ENCODE data around the gene GLP1R.

Gene GLP1R

GRCh38 chr6:39053854-39054576 is 5.4 kb downstream of the GLP1R start:
- no peak for ATAC-seq
- peaks cover 23% of the 10 kb centered on the region for H3K27me3 Mint-ChIP-seq

GRCh38 chr6:39054577-39055142 is 6.1 kb downstream of the GLP1R start:
- peaks cover 16% of the 10 kb centered on the region for H3K27me3 Mint-ChIP-seq
- no peaks in the 10 kb centered on the region for H3K9me3 Mint-ChIP-seq
- H3K4me3 Mint-ChIP-seq = no peak overlapping the region
- peaks cover 6% of the 10 kb centered on the region for H3K36me3 Mint-ChIP-seq (ENCODE audit: low read depth)
- no peak overlapping the region for H3K27ac Mint-ChIP-seq
- peaks cover 25% of the 10 kb centered on the region for H3K4me1 Mint-ChIP-seq
- DNase-seq = no peak
- ATAC-seq = no peak

More at GRCh38 chr6:39053854-39054576, 5.4 kb downstream of the GLP1R start:
- no peak for DNase-seq
- no peak overlapping the region for H3K27ac Mint-ChIP-seq
- no peaks in the 10 kb centered on the region for H3K9me3 Mint-ChIP-seq
- H3K4me1 Mint-ChIP-seq = peaks cover 28% of the 10 kb centered on the region
- no peak overlapping the region for H3K4me3 Mint-ChIP-seq
- peaks cover 5% of the 10 kb centered on the region for H3K36me3 Mint-ChIP-seq (ENCODE audit: low read depth)

GRCh38 chr6:39055661-39056060 is 7.1 kb downstream of the GLP1R start:
- DNase-seq (no peak), ATAC-seq (no peak)
- Mint-ChIP-seq H3K27ac (no peak overlapping the region), H3K27me3 (peaks cover 15% of the 10 kb centered on the region), H3K36me3 (ENCODE audit: low read depth) (peaks cover 6% of the 10 kb centered on the region), H3K4me1 (peaks cover 15% of the 10 kb centered on the region), H3K4me3 (no peak overlapping the region), H3K9me3 (no peaks in the 10 kb centered on the region)

- peaks cover 6% of the 10 kb centered on the region for H3K36me3 Mint-ChIP-seq (ENCODE audit: low read depth)
- H3K4me1 Mint-ChIP-seq = peaks cover 9% of the 10 kb centered on the region
- no peak overlapping the region for H3K4me3 Mint-ChIP-seq
- no peak overlapping the region for H3K27ac Mint-ChIP-seq
- H3K9me3 Mint-ChIP-seq = no peaks in the 10 kb centered on the region
- DNase-seq = no peak
- ATAC-seq = no peak
- H3K27me3 Mint-ChIP-seq = peaks cover 17% of the 10 kb centered on the region
Observed at GRCh38 chr6:39056191-39056590, 7.6 kb downstream of the GLP1R start.

GRCh38 chr6:39056681-39057080 is 8.1 kb downstream of the GLP1R start:
- Mint-ChIP-seq H3K9me3 (no peaks in the 10 kb centered on the region), H3K27ac (no peak overlapping the region), H3K4me1 (peaks cover 4% of the 10 kb centered on the region), H3K27me3 (peaks cover 16% of the 10 kb centered on the region), H3K4me3 (no peak overlapping the region), H3K36me3 (ENCODE audit: low read depth) (peaks cover 6% of the 10 kb centered on the region)
- no peak for ATAC-seq
- DNase-seq = no peak

DNA sequence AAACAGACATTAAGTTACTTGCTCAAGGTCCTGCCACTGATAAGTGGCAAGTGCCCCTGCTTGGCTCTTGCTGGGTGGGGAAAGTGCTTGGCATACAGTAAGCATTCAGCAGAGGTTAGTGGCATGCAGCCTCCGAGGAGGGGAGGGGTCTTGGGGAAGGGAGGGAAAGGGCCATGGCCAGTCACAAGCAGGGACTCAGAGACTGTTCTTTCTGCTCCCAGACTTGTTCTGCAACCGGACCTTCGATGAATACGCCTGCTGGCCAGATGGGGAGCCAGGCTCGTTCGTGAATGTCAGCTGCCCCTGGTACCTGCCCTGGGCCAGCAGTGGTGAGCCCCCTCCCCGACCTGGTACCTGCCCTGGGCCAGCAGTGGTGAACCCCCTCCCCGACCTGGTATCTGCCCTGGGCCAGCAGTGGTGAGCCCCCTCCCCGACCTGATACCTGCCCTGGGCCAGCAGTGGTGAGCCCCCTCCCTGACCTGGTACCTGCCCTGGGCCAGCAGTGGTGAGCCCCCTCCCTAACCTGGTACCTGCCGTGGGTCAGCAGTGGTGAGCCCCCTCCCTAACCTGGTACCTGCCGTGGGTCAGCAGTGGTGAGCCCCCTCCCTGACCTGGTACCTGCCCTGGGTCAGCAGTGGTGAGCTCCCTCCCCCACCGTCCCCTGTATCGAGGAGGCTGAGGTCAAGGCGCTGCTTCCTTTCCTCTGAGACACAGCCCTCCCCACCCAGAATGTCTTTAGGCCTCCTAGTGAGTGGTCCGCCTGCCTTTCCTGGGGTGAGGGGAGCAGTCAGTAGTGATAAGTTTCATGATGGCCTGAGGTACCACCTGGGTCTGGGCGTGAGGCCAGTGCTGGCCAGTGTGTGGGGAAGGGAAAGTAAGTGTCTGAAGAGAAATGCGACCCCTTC is 8.9 kb downstream of the GLP1R start:
- DNase-seq (no peak), ATAC-seq (no peak)
- H3K4me1 Mint-ChIP-seq = no peaks in the 10 kb centered on the region
- H3K27me3 Mint-ChIP-seq = peaks cover 12% of the 10 kb centered on the region
- no peaks in the 10 kb centered on the region for H3K9me3 Mint-ChIP-seq
- H3K27ac Mint-ChIP-seq = no peak overlapping the region
- no peak overlapping the region for H3K4me3 Mint-ChIP-seq
- H3K36me3 Mint-ChIP-seq (ENCODE audit: low read depth) = peaks cover 6% of the 10 kb centered on the region

GRCh38 chr6:39058471-39059147 is 10.0 kb downstream of the GLP1R start:
- no peaks in the 10 kb centered on the region for H3K9me3 Mint-ChIP-seq
- no peak overlapping the region for H3K4me3 Mint-ChIP-seq
- ATAC-seq = no peak
- no peaks in the 10 kb centered on the region for H3K4me1 Mint-ChIP-seq
- DNase-seq = no peak
- no peak overlapping the region for H3K27ac Mint-ChIP-seq
- peaks cover 4% of the 10 kb centered on the region for H3K36me3 Mint-ChIP-seq (ENCODE audit: low read depth)
- H3K27me3 Mint-ChIP-seq = peaks cover 7% of the 10 kb centered on the region

DNA sequence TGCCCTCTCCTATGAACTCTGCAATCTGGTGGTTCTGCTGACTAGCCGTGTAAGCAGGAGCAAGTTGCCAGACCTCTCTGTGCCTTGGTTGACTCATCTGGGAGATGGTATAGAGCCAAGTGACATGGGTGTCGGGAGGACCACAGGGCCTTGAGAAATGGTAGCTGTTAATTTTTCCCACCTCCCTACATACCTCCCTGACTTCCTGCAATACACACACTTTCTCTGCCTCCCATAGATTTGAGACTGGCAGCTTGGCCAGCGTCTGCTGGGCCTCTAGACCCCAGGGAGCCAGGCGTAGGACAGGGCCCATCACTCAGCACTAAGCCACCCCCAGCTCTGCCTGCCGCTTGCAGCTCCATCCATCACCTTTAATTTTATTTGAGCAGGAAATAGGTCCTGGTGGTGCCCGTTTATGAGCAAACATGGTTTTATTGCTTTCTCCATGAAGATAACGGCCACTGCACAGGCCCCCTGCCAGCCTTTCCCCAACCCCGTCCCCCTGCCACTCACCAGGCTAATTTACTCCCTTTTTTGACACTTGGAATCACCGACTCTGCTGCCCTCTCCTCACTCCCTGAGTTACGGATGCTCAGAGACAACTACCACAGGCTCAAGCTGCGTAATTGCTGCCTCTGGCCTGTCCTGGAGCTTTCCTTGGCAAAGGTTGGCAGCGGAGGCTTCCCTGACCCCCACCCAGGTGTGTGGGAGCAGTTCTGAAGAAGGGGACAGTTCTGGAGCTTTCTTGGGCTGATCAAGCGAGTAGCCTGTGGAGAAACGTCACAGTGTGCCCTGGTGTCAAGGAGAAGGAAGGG is 11.1 kb downstream of the GLP1R start:
- H3K27ac Mint-ChIP-seq = no peak overlapping the region
- ATAC-seq = no peak
- H3K36me3 Mint-ChIP-seq (ENCODE audit: low read depth) = peaks cover 4% of the 10 kb centered on the region
- DNase-seq = no peak
- H3K9me3 Mint-ChIP-seq = no peaks in the 10 kb centered on the region
- no peaks in the 10 kb centered on the region for H3K4me1 Mint-ChIP-seq
- H3K4me3 Mint-ChIP-seq = no peak overlapping the region
- peaks cover 7% of the 10 kb centered on the region for H3K27me3 Mint-ChIP-seq

DNA sequence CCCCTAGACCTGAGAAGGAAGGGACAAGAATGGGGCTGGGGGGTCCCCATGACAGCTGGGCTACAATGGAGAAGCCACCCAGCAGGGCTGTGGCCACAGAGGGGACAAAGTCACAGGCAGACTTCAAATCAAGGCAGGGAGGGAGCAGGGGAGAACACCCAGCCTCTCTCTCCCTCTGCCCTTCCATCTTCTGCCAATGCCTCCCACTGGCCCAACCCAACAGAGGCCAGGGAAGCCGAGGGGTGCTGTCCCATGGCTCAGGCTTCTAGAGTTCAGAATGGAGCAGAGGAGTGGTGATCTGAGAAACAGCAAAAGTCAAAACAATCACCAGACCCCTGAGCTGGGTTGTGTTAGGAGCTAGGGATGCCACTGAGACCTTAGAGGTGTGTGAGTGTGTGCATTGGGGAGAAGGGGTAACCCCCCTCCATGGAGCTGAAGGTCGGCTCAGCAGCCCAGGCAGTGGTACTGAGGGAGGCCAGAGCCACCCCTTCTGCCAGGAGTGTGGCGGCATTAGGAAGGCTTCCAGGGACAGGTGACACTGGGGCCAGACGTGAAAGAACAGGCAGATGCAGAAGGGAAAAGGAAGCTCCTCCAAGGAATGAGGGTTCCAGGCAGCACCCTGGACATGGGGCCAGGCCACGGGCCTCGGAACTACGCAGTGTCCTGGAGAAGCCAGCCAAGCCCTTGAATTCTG is 12.0 kb downstream of the GLP1R start:
- Mint-ChIP-seq H3K27ac (no peak overlapping the region), H3K9me3 (no peaks in the 10 kb centered on the region), H3K4me3 (no peak overlapping the region), H3K4me1 (no peaks in the 10 kb centered on the region), H3K36me3 (ENCODE audit: low read depth) (peaks cover 4% of the 10 kb centered on the region), H3K27me3 (peaks cover 12% of the 10 kb centered on the region)
- no peak for ATAC-seq
- DNase-seq = no peak

GRCh38 chr6:39061182-39061581 is 12.6 kb downstream of the GLP1R start:
- Mint-ChIP-seq H3K27me3 (peaks cover 10% of the 10 kb centered on the region), H3K4me1 (no peaks in the 10 kb centered on the region), H3K36me3 (ENCODE audit: low read depth) (peaks cover 2% of the 10 kb centered on the region), H3K4me3 (no peak overlapping the region), H3K27ac (no peak overlapping the region), H3K9me3 (no peaks in the 10 kb centered on the region)
- DNase-seq (no peak), ATAC-seq (no peak)

- DNase-seq (no peak), ATAC-seq (no peak)
- Mint-ChIP-seq H3K27ac (no peak overlapping the region), H3K36me3 (ENCODE audit: low read depth) (peaks cover 2% of the 10 kb centered on the region), H3K9me3 (no peaks in the 10 kb centered on the region), H3K4me3 (no peak overlapping the region), H3K4me1 (no peaks in the 10 kb centered on the region), H3K27me3 (peaks cover 10% of the 10 kb centered on the region)
Observed at GRCh38 chr6:39061588-39061987, 13.0 kb downstream of the GLP1R start.

GRCh38 chr6:39062014-39062740 is 13.6 kb downstream of the GLP1R start:
- H3K4me1 Mint-ChIP-seq = no peaks in the 10 kb centered on the region
- H3K4me3 Mint-ChIP-seq = no peak overlapping the region
- no peak for ATAC-seq
- no peak for DNase-seq
- peaks cover 2% of the 10 kb centered on the region for H3K36me3 Mint-ChIP-seq (ENCODE audit: low read depth)
- H3K27me3 Mint-ChIP-seq = peaks cover 10% of the 10 kb centered on the region
- no peaks in the 10 kb centered on the region for H3K9me3 Mint-ChIP-seq
- no peak overlapping the region for H3K27ac Mint-ChIP-seq

GRCh38 chr6:39063526-39063925 is 14.9 kb downstream of the GLP1R start:
- no peak for ATAC-seq
- no peak overlapping the region for H3K27ac Mint-ChIP-seq
- DNase-seq = no peak
- no peak overlapping the region for H3K4me3 Mint-ChIP-seq
- no peaks in the 10 kb centered on the region for H3K9me3 Mint-ChIP-seq
- H3K36me3 Mint-ChIP-seq (ENCODE audit: low read depth) = peaks cover 2% of the 10 kb centered on the region
- H3K27me3 Mint-ChIP-seq = peaks cover 10% of the 10 kb centered on the region
- H3K4me1 Mint-ChIP-seq = no peaks in the 10 kb centered on the region
